Adrenal gland (tissue), 12 donors: Measurements from ENCODE around the gene C2orf49. TPM values are rescaled to one million over a fixed set of nuclear protein-coding genes. Genes with fewer than 3 reads are reported as not detected.

Experiments
- DNase-seq, 7 donors: peaks; one replicate each; pipeline ENCODE4 v3.0.0-alpha.2; 2019 to 2020
- H3K27ac ChIP-seq, 5 donors: fragments of 200-600 bp; sonication (generic) in 4 of 5; 1 replicate in 3 of 5; 2 replicates in 2 of 5; pipeline versions ENCODE4 v1.5.1 to v1.8.0; 2016 to 2020; ENCODE audit warnings: mild to moderate bottlenecking in 1 of 5
- H3K27me3 ChIP-seq: fragments of 200-600 bp; 2 replicates; pipeline ENCODE4 v1.8.0; 2021
- H3K36me3 ChIP-seq, 2 donors: fragments of 200-600 bp; replicated peaks in 1 of 2; 1 replicate in 1 of 2; 2 replicates in 1 of 2; pipeline versions ENCODE4 v1.5.1 to v1.8.0; 2018 to 2022
- H3K4me1 ChIP-seq, 2 donors: fragments of 200-600 bp; replicated peaks in 1 of 2; 1 replicate in 1 of 2; 2 replicates in 1 of 2; pipeline versions ENCODE4 v1.5.1 to v1.8.0; 2018 to 2021
- H3K4me3 ChIP-seq, 4 donors: fragments of 200-600 bp; sonication (generic) in 3 of 4; one replicate each; pipeline ENCODE4 v1.5.1; 2016 to 2018
- H3K9me3 ChIP-seq, 3 donors: fragments of 200-600 bp; sonication (generic) in 1 of 3; replicated peaks in 1 of 3; 1 replicate in 2 of 3; 2 replicates in 1 of 3; pipeline versions ENCODE4 v1.5.1 to v1.8.0; 2016 to 2021
- POLR2A ChIP-seq, 2 donors: fragments of 450-650 bp; IDR thresholded peaks; one replicate each; pipeline ENCODE4 v1.6.1; 2017; ENCODE audit warnings: antibody characterized with exemption in 2 of 2, mild to moderate bottlenecking in 2 of 2, moderate library complexity in 1 of 2
- WGBS, 4 donors: extraction: QIAGEN DNeasy Blood & Tissue Kit in 2 of 4; methylation state at CpG; one replicate each; pipeline versions ENCODE4 v1.1.5 to v1.1.7; 2013 to 2017; 5-methylcytosine and 5-hydroxymethylcytosine counted together
- intact Hi-C, 2 donors: fragments of 100-400 bp; cut with DNase I; formaldehyde crosslinking; loops; one replicate each; pipeline versions ENCODE4 v1.14.1 to v1.15.0; 2022 to 2023
- polyA plus RNA-seq, 3 donors: library from polyadenylated mRNA; stranded (reverse); fragments of 200-250 nt in 2 of 3; fragments of 350-450 nt in 1 of 3; fragmentation: Illumina TruSeq in 1 of 3; extraction: RNeasy Lipid Tissue Mini Kit (QIAGEN cat#74804) in 1 of 3; gene quantifications; one replicate each; pipeline ENCODE4 v1.2.3, GENCODE V29; 2013 to 2014
- total RNA-seq, 9 donors: library from RNA; depleted of rRNA in 4 of 9; stranded (reverse); fragments of >200 nt in 4 of 9; fragments of 120-200 nt in 1 of 9; fragmentation: NEBNext Ultra II Directional in 1 of 9; extraction: Animal tissue kit (Norgen Biotek cat#: 25700) in 1 of 9; gene quantifications; one replicate each; pipeline versions ENCODE4 v1.1.0 to v1.2.4, GENCODE V29; 2013 to 2023
- TF ChIP-seq, protein P1 (sequence below), 6 experiments: fragments of 450-650 bp in 4 of 6; fragments of 200-600 bp in 2 of 6; sonication (generic) in 1 of 6; IDR thresholded peaks; 1 replicate in 5 of 6; 2 replicates in 1 of 6; pipeline versions ENCODE4 v1.5.1 to v1.8.0; 2016 to 2021; ENCODE audit warnings: antibody characterized with exemption in 6 of 6, mild to moderate bottlenecking in 2 of 6, moderate library complexity in 1 of 6
- donor health status: healthy with polysubstance abuse.
- donor health status: Bipolar disorder and iron deficiency.
- donor health status: DM: yes; HTN: yes; CAD: no.
- donor health status: DM: no; HTN: no; CAD: no.
- donor health status: DM: no; HTN: no; CAD: no.
- donor health status: DM: yes; HTN: yes; CAD: no.

Gene C2orf49
- total and polyA plus RNA-seq, 12 donors: 5.9 to 18.6 (median 14.3) TPM

DNA sequence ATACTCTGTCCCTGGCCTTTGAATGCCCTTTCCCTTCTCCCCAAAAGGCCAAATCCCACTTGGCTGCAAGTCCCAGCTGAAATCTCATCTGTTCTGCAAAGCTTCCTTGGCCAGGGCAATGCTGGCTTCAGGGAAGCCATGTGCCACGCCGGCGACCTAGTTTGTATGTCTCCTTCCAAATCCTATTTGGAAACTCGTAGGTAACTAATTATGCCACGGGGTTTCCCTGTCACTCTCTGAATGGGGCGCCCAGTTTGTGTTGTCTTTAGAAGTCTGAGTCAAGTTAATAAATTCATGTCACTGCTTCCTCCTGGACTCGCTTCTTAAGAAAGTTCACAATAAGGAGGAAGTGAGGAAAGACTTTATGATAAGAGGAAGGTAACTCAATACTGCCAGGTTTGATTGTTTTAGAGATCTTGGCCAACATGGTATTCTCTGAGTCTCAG lies 42.4 kb downstream of the C2orf49 start:
- Histone ChIP-seq H3K27ac (peak overlapping the region in 4 of 5 donors; percentile 44 to 94 (median 60)), H3K4me3 (no peak overlapping the region), H3K4me1 (peaks cover 5 to 61% of the 10 kb centered on the region in 2 donors), H3K36me3 (peaks cover 0 to 29% of the 10 kb centered on the region in 2 donors), H3K9me3 (no peaks in the 10 kb centered on the region), H3K27me3 (no peaks in the 10 kb centered on the region)
- DNase-seq: peak in 1 of 7 donors; percentile 52
- intact Hi-C loops: no loop called here
- 64 to 78% (median 65%) methylated on average over 7 of the region's 7 CpGs for WGBS, 4 donors
- TF ChIP-seq, protein P1, sequence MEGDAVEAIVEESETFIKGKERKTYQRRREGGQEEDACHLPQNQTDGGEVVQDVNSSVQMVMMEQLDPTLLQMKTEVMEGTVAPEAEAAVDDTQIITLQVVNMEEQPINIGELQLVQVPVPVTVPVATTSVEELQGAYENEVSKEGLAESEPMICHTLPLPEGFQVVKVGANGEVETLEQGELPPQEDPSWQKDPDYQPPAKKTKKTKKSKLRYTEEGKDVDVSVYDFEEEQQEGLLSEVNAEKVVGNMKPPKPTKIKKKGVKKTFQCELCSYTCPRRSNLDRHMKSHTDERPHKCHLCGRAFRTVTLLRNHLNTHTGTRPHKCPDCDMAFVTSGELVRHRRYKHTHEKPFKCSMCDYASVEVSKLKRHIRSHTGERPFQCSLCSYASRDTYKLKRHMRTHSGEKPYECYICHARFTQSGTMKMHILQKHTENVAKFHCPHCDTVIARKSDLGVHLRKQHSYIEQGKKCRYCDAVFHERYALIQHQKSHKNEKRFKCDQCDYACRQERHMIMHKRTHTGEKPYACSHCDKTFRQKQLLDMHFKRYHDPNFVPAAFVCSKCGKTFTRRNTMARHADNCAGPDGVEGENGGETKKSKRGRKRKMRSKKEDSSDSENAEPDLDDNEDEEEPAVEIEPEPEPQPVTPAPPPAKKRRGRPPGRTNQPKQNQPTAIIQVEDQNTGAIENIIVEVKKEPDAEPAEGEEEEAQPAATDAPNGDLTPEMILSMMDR (IDR thresholded peaks at IDR 0.05): no peak
- no peak for TF ChIP-seq POLR2A (IDR thresholded peaks at IDR 0.05)

- no peaks in the 10 kb centered on the region for H3K27me3 ChIP-seq
- H3K36me3 ChIP-seq: peaks cover 0 to 37% of the 10 kb centered on the region in 2 donors
- H3K27ac ChIP-seq: peak overlapping the region; percentile 6 to 94 (median 46)
- intact Hi-C loops: no loop called here
- peak in 1 of 7 donors; percentile 52 for DNase-seq
- TF ChIP-seq, protein P1 (IDR thresholded peaks at IDR 0.05): no peak
- no peak for TF ChIP-seq POLR2A (IDR thresholded peaks at IDR 0.05)
- peaks cover 5 to 64% of the 10 kb centered on the region in 2 donors for H3K4me1 ChIP-seq
- WGBS, 4 donors: 46 to 64% (median 52%) methylated on average over 9 of the region's 9 CpGs
- no peaks in the 10 kb centered on the region for H3K9me3 ChIP-seq
- no peak overlapping the region for H3K4me3 ChIP-seq
Measured at GRCh38 chr2:105380432-105381100, 43.2 kb downstream of the C2orf49 start.

- 70 to 88% (median 81%) methylated on average over 13 to 14 of the region's 14 CpGs for WGBS, 4 donors
- Histone ChIP-seq H3K9me3 (no peaks in the 10 kb centered on the region), H3K27me3 (no peaks in the 10 kb centered on the region), H3K27ac (peak overlapping the region in 4 of 5 donors; percentile 43 to 94 (median 59)), H3K4me1 (peaks cover 5 to 59% of the 10 kb centered on the region in 2 donors), H3K4me3 (no peak overlapping the region), H3K36me3 (peaks cover 0 to 41% of the 10 kb centered on the region in 2 donors)
- intact Hi-C loops: no loop called here
- DNase-seq: peak in 1 of 7 donors; percentile 45
- TF ChIP-seq, protein P1 (IDR thresholded peaks at IDR 0.05): no peak
- TF ChIP-seq POLR2A (IDR thresholded peaks at IDR 0.05): no peak
Measured at GRCh38 chr2:105381101-105381668, 43.8 kb downstream of the C2orf49 start.

GRCh38 chr2:105382177-105382576 lies 44.8 kb downstream of the C2orf49 start:
- H3K27ac ChIP-seq: peak overlapping the region in 3 of 5 donors; percentile 43 to 74 (median 70)
- H3K9me3 ChIP-seq: no peaks in the 10 kb centered on the region
- peaks cover 0 to 40% of the 10 kb centered on the region in 2 donors for H3K36me3 ChIP-seq
- 85 to 96% (median 92%) methylated on average over 4 to 5 of the region's 5 CpGs for WGBS, 4 donors
- no peak for TF ChIP-seq POLR2A (IDR thresholded peaks at IDR 0.05)
- TF ChIP-seq, protein P1 (IDR thresholded peaks at IDR 0.05): no peak
- H3K4me3 ChIP-seq: no peak overlapping the region
- DNase-seq: peak in 1 of 7 donors; percentile 46
- H3K27me3 ChIP-seq: no peaks in the 10 kb centered on the region
- peaks cover 5 to 63% of the 10 kb centered on the region in 2 donors for H3K4me1 ChIP-seq
- intact Hi-C loops: no loop called here
